Activated CD4-positive, alpha-beta T cell treated with anti-CD3 and anti-CD28 coated beads, Interleukin-2, amount 50 U/mL, for 1 hour (primary cell): ENCODE results near the gene VWDE.
"Not testable (repeated sequence)": the region's sequence is repeated elsewhere in the genome, so short reads cannot be mapped to it uniquely, and the experiment has no call there.

Experiments used
- DNase-seq: peaks from one replicate; pipeline ENCODE4 v3.0.0-alpha.2; 2020

The VWDE gene

GRCh38 chr7:12403287-12404181 lies at the start of gene VWDE:
TSS of gene VWDE (minus strand) at chr7:12403865. CDS start at chr7:12403716, 149 bp downstream.
- peak; percentile 49 for DNase-seq

- DNase-seq, result not testable (repeated sequence)
These were observed 49.5 kb upstream of the VWDE start for GRCh38 chr7:12453136-12453535.

- no peak for DNase-seq
These were observed 47.0 kb upstream of the VWDE start for GRCh38 chr7:12450615-12451014.

- DNase-seq, result no peak
These were observed 41.1 kb upstream of the VWDE start for GRCh38 chr7:12444785-12445184.

GRCh38 chr7:12440229-12440628 lies 36.6 kb upstream of the VWDE start:
- no peak for DNase-seq

GRCh38 chr7:12436896-12437535 lies 33.4 kb upstream of the VWDE start:
- DNase-seq, result no peak

GRCh38 chr7:12436126-12436525 lies 32.5 kb upstream of the VWDE start:
- DNase-seq, result no peak

- DNase-seq, result no peak
These were observed 30.5 kb upstream of the VWDE start for GRCh38 chr7:12434012-12434642.

GRCh38 chr7:12431886-12432556 lies 28.4 kb upstream of the VWDE start:
- no peak for DNase-seq

GRCh38 chr7:12425311-12425710 lies 21.6 kb upstream of the VWDE start:
- DNase-seq, result no peak

- no peak for DNase-seq
These were observed 20.5 kb upstream of the VWDE start for GRCh38 chr7:12423997-12424745.

- no peak for DNase-seq
These were observed 19.8 kb upstream of the VWDE start for GRCh38 chr7:12423355-12423996.

- no peak for DNase-seq
These were observed 19.1 kb upstream of the VWDE start for GRCh38 chr7:12422554-12423320.

- DNase-seq, result no peak
These were observed 14.8 kb upstream of the VWDE start for GRCh38 chr7:12418452-12418851.

- no peak for DNase-seq
These were observed 11.4 kb upstream of the VWDE start for GRCh38 chr7:12415072-12415471.

GRCh38 chr7:12412407-12412806 lies 8.7 kb upstream of the VWDE start:
- DNase-seq, result no peak

GRCh38 chr7:12410523-12410922 lies 6.9 kb upstream of the VWDE start:
- DNase-seq, result no peak

GRCh38 chr7:12409097-12409711 lies 5.5 kb upstream of the VWDE start:
- no peak for DNase-seq

- DNase-seq, result not testable (repeated sequence)
These were observed 4.0 kb upstream of the VWDE start for GRCh38 chr7:12407652-12408051.

GRCh38 chr7:12402365-12402725 lies 1.3 kb downstream of the VWDE start:
- no peak for DNase-seq
